A673 (cell line): ENCODE results near the gene FLT3. TPM values are rescaled to one million over a fixed set of nuclear protein-coding genes. Genes with fewer than 3 reads are reported as not detected.

Experiments
- BruUV-seq: library from RNA; stranded (reverse); fragments of 400-500 nt; replicated peaks from 2 replicates; lab custom pipeline; 2021; lab: Mats Ljungman, UMichigan
- CTCF ChIA-PET: fragments of 300-600 bp; sonication (Branson Sonifier 250); formaldehyde crosslinking; loops from one replicate; lab custom pipeline; 2022; ENCODE audit warnings: antibody characterized with exemption; lab: Charles Lee
- POLR2A ChIA-PET: fragments of 300-600 bp; sonication (Branson Sonifier 250); formaldehyde crosslinking; loops from one replicate; lab custom pipeline; 2022; ENCODE audit warnings: antibody characterized with exemption; ENCODE audit not compliant: low non-redundant PET; lab: Charles Lee
- DNase-seq: peaks from one replicate; pipeline ENCODE4 v3.0.0-alpha.2; 2015; ENCODE audit warnings: low spot score
- H3K27ac ChIP-seq: fragments of 200-600 bp; sonication (generic); 2 replicates; pipeline ENCODE4 v1.5.1; 2016; ENCODE audit warnings: mixed run types, low read depth, mild to moderate bottlenecking, mixed read lengths, antibody characterized with exemption, low read length; ENCODE audit not compliant: poor library complexity, severe bottlenecking
- H3K27me3 ChIP-seq: fragments of 200-600 bp; sonication (generic); replicated peaks from 2 replicates; pipeline ENCODE4 v1.6.1; 2017; ENCODE audit warnings: mixed run types, low read depth, mild to moderate bottlenecking, mixed read lengths, antibody characterized with exemption, low read length; ENCODE audit not compliant: insufficient read depth, poor library complexity
- H3K36me3 ChIP-seq: fragments of 200-600 bp; sonication (generic); 2 replicates; pipeline ENCODE4 v1.6.1; 2016; ENCODE audit warnings: mixed run types, mild to moderate bottlenecking, mixed read lengths, antibody characterized with exemption, low read length; ENCODE audit not compliant: insufficient read depth, poor library complexity, severe bottlenecking
- H3K4me1 ChIP-seq: fragments of 200-600 bp; sonication (generic); 2 replicates; pipeline ENCODE4 v1.6.1; 2017; ENCODE audit warnings: mixed run types, mild to moderate bottlenecking, mixed read lengths, antibody characterized with exemption, low read length; ENCODE audit not compliant: insufficient read depth, poor library complexity, severe bottlenecking
- H3K4me3 ChIP-seq: fragments of 200-600 bp; sonication (generic); 2 replicates; pipeline ENCODE4 v1.5.1; 2016; ENCODE audit warnings: low read depth, mixed run types, mild to moderate bottlenecking, mixed read lengths, low read length; ENCODE audit not compliant: poor library complexity, severe bottlenecking
- H3K9me3 ChIP-seq: fragments of 200-600 bp; sonication (generic); 2 replicates; pipeline ENCODE4 v1.6.1; 2016; ENCODE audit warnings: mixed run types, low read depth, mild to moderate bottlenecking, mixed read lengths, antibody characterized with exemption, low read length; ENCODE audit not compliant: poor library complexity, severe bottlenecking
- EZH2 ChIP-seq: fragments of 200-600 bp; sonication (generic); IDR thresholded peaks from 2 replicates; pipeline ENCODE4 v1.6.1; 2017; ENCODE audit warnings: borderline replicate concordance, low read depth, mild to moderate bottlenecking, mixed read lengths, antibody characterized with exemption, low read length; ENCODE audit not compliant: poor library complexity, severe bottlenecking
- intact Hi-C: fragments of 100-400 bp; cut with micrococcal nuclease; formaldehyde crosslinking; loops from one replicate; pipeline ENCODE4 v1.10.0; 2022; ENCODE audit not compliant: unreplicated experiment
- total RNA-seq: library from RNA; stranded (reverse); gene quantifications from 2 replicates; pipeline ENCODE4 v1.2.3, GENCODE V29; 2021
- TF ChIP-seq, protein P1 (sequence below): fragments of 300-800, 200-600 bp; sonication (generic); conservative IDR thresholded peaks from 2 replicates; pipeline ENCODE4 v1.5.1; 2017; ENCODE audit warnings: low read depth, mild to moderate bottlenecking, antibody characterized with exemption, low read length, moderate library complexity, mixed read lengths

Gene FLT3
- total RNA-seq, 1 experiment from 2014 or later, result 0.15 TPM

DNA sequence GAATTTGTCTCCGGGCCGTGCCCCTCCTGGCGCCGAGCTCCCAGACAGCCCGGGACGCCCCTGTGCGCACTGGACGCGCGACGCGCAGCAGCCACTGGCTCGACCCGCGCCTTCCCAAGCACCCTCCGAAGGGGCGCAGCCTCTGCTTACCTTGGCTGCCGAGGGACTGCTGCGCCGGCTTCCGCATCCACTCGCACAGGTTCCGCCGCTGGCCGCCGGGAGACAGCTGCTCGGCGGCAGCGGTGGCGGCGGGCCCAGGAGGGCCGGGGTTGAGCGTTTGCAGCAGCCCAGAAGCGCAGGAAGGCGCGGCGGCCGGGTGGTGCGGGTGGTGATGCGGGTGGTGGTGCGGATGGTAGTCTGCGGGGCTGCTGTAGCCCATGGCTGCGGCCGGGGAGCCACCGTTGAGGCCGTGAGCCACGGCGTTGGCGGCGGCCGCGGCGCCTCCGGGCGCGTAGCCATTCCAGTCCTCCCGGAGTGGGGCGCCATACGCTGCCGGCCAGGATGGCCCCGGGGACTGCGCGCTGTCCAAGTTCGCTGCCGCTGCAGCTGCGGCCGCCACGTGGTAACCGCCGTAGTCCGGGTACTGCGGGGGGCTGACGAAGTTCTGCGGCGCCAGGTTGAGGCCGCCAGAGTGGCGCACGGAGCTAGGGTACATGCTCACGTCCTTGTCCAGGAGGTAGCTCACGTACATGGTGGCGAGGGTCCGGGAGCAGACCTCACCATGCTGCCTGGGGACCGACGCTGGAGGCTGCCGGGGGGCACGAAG, 131.9 kb downstream of the FLT3 start:
- ChIA-PET CTCF (no interaction called here), POLR2A (no interaction called here)
- DNase-seq, result no peak
- no TSS peak for BruUV-seq
- Histone ChIP-seq H3K9me3 (no peaks in the 10 kb centered on the region), H3K36me3 (no peaks in the 10 kb centered on the region), H3K27me3 (peaks cover 97% of the 10 kb centered on the region), H3K4me1 (no peaks in the 10 kb centered on the region), H3K4me3 (peak overlapping the region; percentile 12), H3K27ac (no peak overlapping the region)
- peak; percentile 97 for TF ChIP-seq EZH2
- TF ChIP-seq, protein P1, sequence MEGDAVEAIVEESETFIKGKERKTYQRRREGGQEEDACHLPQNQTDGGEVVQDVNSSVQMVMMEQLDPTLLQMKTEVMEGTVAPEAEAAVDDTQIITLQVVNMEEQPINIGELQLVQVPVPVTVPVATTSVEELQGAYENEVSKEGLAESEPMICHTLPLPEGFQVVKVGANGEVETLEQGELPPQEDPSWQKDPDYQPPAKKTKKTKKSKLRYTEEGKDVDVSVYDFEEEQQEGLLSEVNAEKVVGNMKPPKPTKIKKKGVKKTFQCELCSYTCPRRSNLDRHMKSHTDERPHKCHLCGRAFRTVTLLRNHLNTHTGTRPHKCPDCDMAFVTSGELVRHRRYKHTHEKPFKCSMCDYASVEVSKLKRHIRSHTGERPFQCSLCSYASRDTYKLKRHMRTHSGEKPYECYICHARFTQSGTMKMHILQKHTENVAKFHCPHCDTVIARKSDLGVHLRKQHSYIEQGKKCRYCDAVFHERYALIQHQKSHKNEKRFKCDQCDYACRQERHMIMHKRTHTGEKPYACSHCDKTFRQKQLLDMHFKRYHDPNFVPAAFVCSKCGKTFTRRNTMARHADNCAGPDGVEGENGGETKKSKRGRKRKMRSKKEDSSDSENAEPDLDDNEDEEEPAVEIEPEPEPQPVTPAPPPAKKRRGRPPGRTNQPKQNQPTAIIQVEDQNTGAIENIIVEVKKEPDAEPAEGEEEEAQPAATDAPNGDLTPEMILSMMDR, result no peak
- intact Hi-C loops, result no loop called here

DNA sequence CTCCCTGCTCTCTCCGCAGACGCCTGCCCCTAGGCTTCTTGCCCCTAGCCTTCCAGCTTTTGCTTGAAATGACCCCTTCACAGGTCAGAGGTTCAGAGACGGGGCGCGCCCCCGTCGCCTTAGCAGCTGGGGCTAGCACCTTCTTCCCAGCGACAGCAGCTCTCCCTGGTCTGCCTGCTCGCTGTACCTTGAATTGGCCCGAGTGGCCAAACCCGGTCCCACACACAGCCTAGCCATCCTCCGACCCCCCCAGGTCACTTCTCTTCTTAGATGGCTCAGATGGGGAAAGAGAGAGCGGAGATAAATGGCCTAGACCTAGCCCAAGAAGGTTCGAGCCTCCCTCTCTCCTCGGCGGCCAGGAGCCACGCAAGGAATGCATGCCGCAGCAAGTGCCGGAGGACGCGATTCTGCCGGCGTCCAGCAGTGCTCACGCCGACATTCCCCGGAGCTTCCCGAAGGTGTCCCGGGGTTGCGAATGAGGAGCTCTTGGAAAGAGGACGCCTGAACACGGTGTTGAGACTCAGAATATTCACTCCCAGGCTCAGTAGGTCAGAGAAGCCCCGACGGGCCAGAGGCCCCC, 132.6 kb downstream of the FLT3 start:
- Histone ChIP-seq H3K4me3 (no peak overlapping the region), H3K27ac (no peak overlapping the region), H3K9me3 (no peaks in the 10 kb centered on the region), H3K4me1 (no peaks in the 10 kb centered on the region), H3K36me3 (no peaks in the 10 kb centered on the region), H3K27me3 (peaks cover 96% of the 10 kb centered on the region)
- TF ChIP-seq, protein P1, result no peak
- no peak for TF ChIP-seq EZH2
- BruUV-seq, result no TSS peak
- POLR2A ChIA-PET, result no interaction called here
- intact Hi-C loops, result no loop called here
- DNase-seq, result no peak
- CTCF ChIA-PET, result no interaction called here

- H3K4me1 ChIP-seq, result no peaks in the 10 kb centered on the region
- CTCF ChIA-PET, result no interaction called here
Measured at GRCh38 chr13:27967203-27967735, 133.1 kb downstream of the FLT3 start.

More at GRCh38 chr13:27967203-27967735, 133.1 kb downstream of the FLT3 start:
- BruUV-seq, result no TSS peak
- no peak for DNase-seq
- peak; percentile 41 for TF ChIP-seq EZH2
- TF ChIP-seq, protein P1, result no peak
- H3K27me3 ChIP-seq, result peaks cover 95% of the 10 kb centered on the region
- H3K27ac ChIP-seq, result no peak overlapping the region
- H3K9me3 ChIP-seq, result no peaks in the 10 kb centered on the region
- POLR2A ChIA-PET, result no interaction called here
- intact Hi-C loops, result no loop called here
- no peaks in the 10 kb centered on the region for H3K36me3 ChIP-seq
- no peak overlapping the region for H3K4me3 ChIP-seq
